NT2/D1 (cell line): ENCODE measurements around the gene COX7B.
"Not testable (repeated sequence)": the region's sequence is repeated elsewhere in the genome, so short reads cannot be mapped to it uniquely, and the experiment has no call there.

Experiments
- DNase-seq: peaks from one replicate; pipeline ENCODE4 v3.0.0-alpha.2; 2011; ENCODE audit warnings: low read depth, low spot score
- H3K27me3 ChIP-seq: 2 replicates; pipeline ENCODE4 v1.6.0; 2011; ENCODE audit warnings: mild to moderate bottlenecking; ENCODE audit not compliant: insufficient read length, insufficient read depth
- H3K36me3 ChIP-seq: 2 replicates; pipeline ENCODE4 v1.6.1; 2011; ENCODE audit warnings: mild to moderate bottlenecking, low read length, mixed read lengths; ENCODE audit not compliant: insufficient read depth, insufficient read length
- H3K4me1 ChIP-seq: 2 replicates; pipeline ENCODE4 v1.5.1; 2011; ENCODE audit not compliant: insufficient read depth, insufficient read length
- H3K4me3 ChIP-seq: 2 replicates; pipeline ENCODE4 v1.5.1; 2011; ENCODE audit warnings: low read depth; ENCODE audit not compliant: insufficient read length
- H3K9ac ChIP-seq: 2 replicates; pipeline ENCODE4 v1.6.0; 2011; ENCODE audit warnings: low read depth; ENCODE audit not compliant: insufficient read length
- H3K9me3 ChIP-seq: 2 replicates; pipeline ENCODE4 v1.5.1; 2011; ENCODE audit warnings: mild to moderate bottlenecking, low read length; ENCODE audit not compliant: insufficient read depth
- SUZ12 ChIP-seq: IDR thresholded peaks from 2 replicates; pipeline ENCODE4 v1.6.1; 2011; ENCODE audit not compliant: insufficient read length, insufficient read depth; ENCODE audit errors: extremely low read depth
- YY1 ChIP-seq: IDR thresholded peaks from 2 replicates; pipeline ENCODE4 v1.6.1; 2011; ENCODE audit not compliant: insufficient read length, insufficient read depth
- ZNF274 ChIP-seq: IDR thresholded peaks from 2 replicates; pipeline ENCODE4 v1.6.1; 2011; ENCODE audit warnings: mild to moderate bottlenecking, low read depth, low read length

The COX7B gene

GRCh38 chrX:77925764-77926163 lies 26.5 kb downstream of the COX7B start:
- Histone ChIP-seq H3K9ac (no peak overlapping the region), H3K9me3 (no peaks in the 10 kb centered on the region; the same call in 1 of the 2 replicates), H3K4me1 (no peaks in the 10 kb centered on the region), H3K4me3 (no peak overlapping the region), H3K27me3 (no peaks in the 10 kb centered on the region), H3K36me3 (no peaks in the 10 kb centered on the region)
- DNase-seq = no peak
- TF ChIP-seq YY1 = no peak
- no peak for TF ChIP-seq SUZ12
- TF ChIP-seq ZNF274 = no peak

- TF ChIP-seq ZNF274 (no peak), YY1 (no peak), SUZ12 (no peak)
- no peaks in the 10 kb centered on the region for H3K4me1 ChIP-seq
- H3K27me3 ChIP-seq = no peaks in the 10 kb centered on the region
- no peak overlapping the region for H3K9ac ChIP-seq
- no peak overlapping the region for H3K4me3 ChIP-seq
- H3K36me3 ChIP-seq = no peaks in the 10 kb centered on the region
- peaks cover 8% of the 10 kb centered on the region; the same call in 1 of the 2 replicates for H3K9me3 ChIP-seq
- DNase-seq = no peak
These were observed 31.3 kb downstream of the COX7B start for GRCh38 chrX:77930581-77930980.

- Histone ChIP-seq H3K36me3 (no peaks in the 10 kb centered on the region), H3K27me3 (no peaks in the 10 kb centered on the region), H3K9ac (no peak overlapping the region), H3K4me3 (no peak overlapping the region), H3K4me1 (no peaks in the 10 kb centered on the region), H3K9me3 (peaks cover 8% of the 10 kb centered on the region; the same call in 1 of the 2 replicates)
- no peak for TF ChIP-seq SUZ12
- TF ChIP-seq ZNF274 = no peak
- TF ChIP-seq YY1 = no peak
- DNase-seq = no peak
These were observed 36.6 kb downstream of the COX7B start for GRCh38 chrX:77935886-77936285.

GRCh38 chrX:77936299-77936698 lies 37.0 kb downstream of the COX7B start:
- no peak for TF ChIP-seq ZNF274
- no peak for TF ChIP-seq SUZ12
- TF ChIP-seq YY1 = no peak
- no peak for DNase-seq
- H3K4me3 ChIP-seq = no peak overlapping the region
- H3K27me3 ChIP-seq = no peaks in the 10 kb centered on the region
- no peak overlapping the region for H3K9ac ChIP-seq
- no peaks in the 10 kb centered on the region for H3K36me3 ChIP-seq
- H3K9me3 ChIP-seq = peaks cover 8% of the 10 kb centered on the region; the same call in 1 of the 2 replicates
- no peaks in the 10 kb centered on the region for H3K4me1 ChIP-seq

DNA sequence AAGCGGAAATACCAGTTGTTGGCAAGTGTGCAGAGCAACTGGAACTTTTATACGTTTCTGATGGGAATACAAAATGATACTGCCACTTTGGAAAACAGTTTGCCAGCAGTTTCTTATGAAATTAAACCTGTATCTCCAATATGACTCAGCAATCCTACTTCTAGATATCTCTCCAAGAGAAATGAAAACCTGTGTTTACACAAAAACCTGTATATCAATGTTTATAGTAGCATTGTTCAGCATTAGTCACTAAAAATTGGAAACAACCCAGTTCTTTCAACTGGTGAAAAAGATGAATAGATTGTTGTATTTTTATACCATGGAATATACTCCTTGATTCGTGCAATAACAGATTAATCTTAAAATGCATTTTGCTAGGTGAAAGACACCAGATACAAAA lies 38.0 kb downstream of the COX7B start:
- no peak overlapping the region for H3K4me3 ChIP-seq
- no peak overlapping the region for H3K9ac ChIP-seq
- no peak for DNase-seq
- TF ChIP-seq YY1 (no peak), SUZ12 (no peak), ZNF274 (no peak)
- no peaks in the 10 kb centered on the region for H3K36me3 ChIP-seq
- H3K9me3 ChIP-seq = peaks cover 8% of the 10 kb centered on the region; the same call in 1 of the 2 replicates
- no peaks in the 10 kb centered on the region for H3K27me3 ChIP-seq
- H3K4me1 ChIP-seq = no peaks in the 10 kb centered on the region

GRCh38 chrX:77938083-77938680 lies 38.9 kb downstream of the COX7B start:
- no peaks in the 10 kb centered on the region for H3K36me3 ChIP-seq
- no peak overlapping the region for H3K9ac ChIP-seq
- no peaks in the 10 kb centered on the region for H3K27me3 ChIP-seq
- H3K4me1 ChIP-seq = no peaks in the 10 kb centered on the region
- H3K9me3 ChIP-seq = 0 out of 2 replicates have a peak, but pooled peaks cover 2% of the 10 kb centered on the region
- no peak overlapping the region for H3K4me3 ChIP-seq
- no peak for DNase-seq
- TF ChIP-seq ZNF274 = no peak
- TF ChIP-seq YY1 = no peak
- TF ChIP-seq SUZ12 = no peak

DNA sequence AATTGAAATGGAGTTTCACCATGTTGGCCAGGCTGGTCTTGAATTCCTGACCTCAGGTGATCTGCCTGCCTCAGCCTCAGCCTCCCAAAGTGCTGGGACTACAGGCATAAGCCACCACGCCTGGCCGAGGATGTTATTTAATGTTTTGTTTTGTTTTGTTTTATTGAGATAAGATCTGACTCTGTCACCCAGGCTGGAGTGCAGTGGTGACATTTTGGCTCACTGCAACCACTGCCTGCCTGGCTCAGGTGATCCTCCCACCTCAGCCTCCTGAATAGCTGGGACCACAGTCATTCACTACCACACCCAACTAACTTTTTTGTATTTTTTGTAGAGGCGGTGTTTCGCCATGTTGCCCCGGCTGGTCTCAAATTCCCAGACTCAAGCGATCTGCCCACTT lies 45.8 kb downstream of the COX7B start:
- H3K4me1 ChIP-seq, H3K4me3 ChIP-seq, H3K9me3 ChIP-seq, H3K27me3 ChIP-seq, H3K9ac ChIP-seq, DNase-seq, H3K36me3 ChIP-seq: not testable (repeated sequence)

- DNase-seq = no peak
- Histone ChIP-seq H3K36me3 (no peaks in the 10 kb centered on the region), H3K4me3 (no peak overlapping the region), H3K9ac (no peak overlapping the region), H3K27me3 (no peaks in the 10 kb centered on the region), H3K9me3 (no peaks in the 10 kb centered on the region), H3K4me1 (no peaks in the 10 kb centered on the region)
- TF ChIP-seq YY1 (no peak), SUZ12 (no peak), ZNF274 (no peak)
These were observed 46.8 kb downstream of the COX7B start for GRCh38 chrX:77945910-77946545.
